Endothelial cell (in vitro differentiated cells): ENCODE results near the gene TIMM22. TPM values are rescaled to one million over a fixed set of nuclear protein-coding genes. Genes with fewer than 3 reads are reported as not detected.

Experiments used
- DNase-seq: peaks from one replicate; pipeline ENCODE4 v3.0.0; 2021; ENCODE audit warnings: low spot score
- H3K27ac Mint-ChIP-seq: one replicate; pipeline ENCODE4 v1.8.0; 2021; ENCODE audit warnings: mixed read lengths, inconsistent platforms; ENCODE audit not compliant: unreplicated experiment
- H3K27me3 Mint-ChIP-seq: one replicate; pipeline ENCODE4 v1.8.0; 2021; ENCODE audit warnings: mild to moderate bottlenecking, moderate library complexity, mixed read lengths, inconsistent platforms; ENCODE audit not compliant: unreplicated experiment
- H3K36me3 Mint-ChIP-seq: one replicate; pipeline ENCODE4 v1.8.0; 2021; ENCODE audit warnings: mild to moderate bottlenecking, low read depth, mixed read lengths, inconsistent platforms; ENCODE audit not compliant: unreplicated experiment
- H3K4me1 Mint-ChIP-seq: one replicate; pipeline ENCODE4 v1.8.0; 2021; ENCODE audit warnings: mild to moderate bottlenecking, mixed read lengths, inconsistent platforms; ENCODE audit not compliant: unreplicated experiment
- H3K4me3 Mint-ChIP-seq: one replicate; pipeline ENCODE4 v1.8.0; 2021; ENCODE audit warnings: mild to moderate bottlenecking, mixed read lengths, inconsistent platforms; ENCODE audit not compliant: unreplicated experiment
- H3K9me3 Mint-ChIP-seq: one replicate; pipeline ENCODE4 v1.8.0; 2021; ENCODE audit warnings: mixed read lengths, inconsistent platforms; ENCODE audit not compliant: unreplicated experiment
- total RNA-seq: library from RNA; stranded (reverse); fragmentation: NEBNext Ultra II Directional; extraction: Animal tissue kit (Norgen Biotek cat#: 25700); gene quantifications from one replicate; pipeline ENCODE4 v1.2.1, GENCODE V29; 2021; ENCODE audit not compliant: unreplicated experiment
- TF ChIP-seq, protein P1 (sequence below): fragments of 200-600 bp; sonication (generic); IDR thresholded peaks from one replicate; pipeline ENCODE4 v1.5.0; 2021; ENCODE audit warnings: antibody characterized with exemption; ENCODE audit not compliant: unreplicated experiment

The TIMM22 gene
- total RNA-seq, 1 donor from 2014 or later = 17.1 TPM

DNA sequence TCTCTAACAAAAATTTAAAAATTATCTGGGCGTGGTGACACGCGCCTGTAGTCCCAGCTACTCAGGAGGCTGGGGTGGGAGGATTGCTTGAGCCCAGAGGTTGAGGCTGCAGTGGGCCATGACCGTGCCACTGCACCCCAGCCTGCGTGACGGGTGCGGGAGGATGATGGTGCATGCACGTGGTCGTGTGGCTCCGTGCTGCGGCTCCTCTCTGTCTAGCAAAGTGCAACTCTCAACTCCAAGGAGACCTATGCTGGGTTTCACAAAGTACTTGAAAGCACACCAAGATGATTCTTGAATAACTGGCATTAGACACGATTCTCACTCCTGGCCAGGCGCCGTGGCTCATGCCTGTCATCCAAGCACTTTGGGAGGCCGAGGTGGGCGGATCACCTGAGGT is 43.2 kb upstream of the TIMM22 start:
- H3K27ac Mint-ChIP-seq = no peak overlapping the region
- H3K27me3 Mint-ChIP-seq = peaks cover 3% of the 10 kb centered on the region
- DNase-seq = no peak
- H3K4me3 Mint-ChIP-seq = no peak overlapping the region
- peaks cover 9% of the 10 kb centered on the region for H3K36me3 Mint-ChIP-seq
- peaks cover 27% of the 10 kb centered on the region for H3K4me1 Mint-ChIP-seq
- TF ChIP-seq, protein P1, sequence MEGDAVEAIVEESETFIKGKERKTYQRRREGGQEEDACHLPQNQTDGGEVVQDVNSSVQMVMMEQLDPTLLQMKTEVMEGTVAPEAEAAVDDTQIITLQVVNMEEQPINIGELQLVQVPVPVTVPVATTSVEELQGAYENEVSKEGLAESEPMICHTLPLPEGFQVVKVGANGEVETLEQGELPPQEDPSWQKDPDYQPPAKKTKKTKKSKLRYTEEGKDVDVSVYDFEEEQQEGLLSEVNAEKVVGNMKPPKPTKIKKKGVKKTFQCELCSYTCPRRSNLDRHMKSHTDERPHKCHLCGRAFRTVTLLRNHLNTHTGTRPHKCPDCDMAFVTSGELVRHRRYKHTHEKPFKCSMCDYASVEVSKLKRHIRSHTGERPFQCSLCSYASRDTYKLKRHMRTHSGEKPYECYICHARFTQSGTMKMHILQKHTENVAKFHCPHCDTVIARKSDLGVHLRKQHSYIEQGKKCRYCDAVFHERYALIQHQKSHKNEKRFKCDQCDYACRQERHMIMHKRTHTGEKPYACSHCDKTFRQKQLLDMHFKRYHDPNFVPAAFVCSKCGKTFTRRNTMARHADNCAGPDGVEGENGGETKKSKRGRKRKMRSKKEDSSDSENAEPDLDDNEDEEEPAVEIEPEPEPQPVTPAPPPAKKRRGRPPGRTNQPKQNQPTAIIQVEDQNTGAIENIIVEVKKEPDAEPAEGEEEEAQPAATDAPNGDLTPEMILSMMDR = no peak
- H3K9me3 Mint-ChIP-seq = no peaks in the 10 kb centered on the region

DNA sequence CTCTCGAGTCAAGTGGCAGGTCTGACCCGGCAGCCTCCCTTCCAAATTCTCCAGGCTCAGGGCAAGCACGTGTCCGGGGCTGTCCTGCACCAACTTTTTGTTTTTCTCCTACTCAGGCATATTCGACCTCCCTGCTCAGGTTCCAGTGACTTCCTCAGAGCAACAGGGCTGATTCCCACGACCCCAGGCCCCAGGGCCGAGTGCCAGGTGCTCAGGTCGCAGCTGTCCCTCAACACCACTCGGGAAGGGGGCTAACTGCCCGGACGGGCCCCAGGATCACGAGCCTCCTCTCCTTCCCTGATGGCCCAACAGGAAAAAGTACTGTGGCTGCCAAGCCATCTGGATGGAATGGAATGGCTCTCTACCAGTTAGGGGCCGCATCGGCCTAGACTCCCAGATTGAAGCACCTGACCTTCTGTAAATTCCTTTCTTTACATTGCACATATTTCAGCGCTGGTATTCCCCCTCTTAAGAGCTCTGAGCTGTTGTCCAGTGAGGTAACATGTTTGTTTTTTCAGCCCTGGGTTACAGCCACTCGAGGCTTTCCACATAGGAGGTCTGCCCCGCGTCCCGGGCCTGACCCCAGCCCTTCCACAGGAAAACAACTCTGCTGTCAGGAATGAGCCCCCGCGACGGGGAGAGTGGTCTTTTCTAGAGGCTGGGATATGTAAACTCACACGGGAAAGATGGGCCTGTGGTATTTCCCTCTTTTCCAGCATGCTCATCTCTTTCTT is 42.3 kb upstream of the TIMM22 start:
- Mint-ChIP-seq H3K27ac (no peak overlapping the region), H3K27me3 (peaks cover 3% of the 10 kb centered on the region), H3K9me3 (no peaks in the 10 kb centered on the region), H3K4me3 (no peak overlapping the region), H3K4me1 (peaks cover 27% of the 10 kb centered on the region), H3K36me3 (peaks cover 9% of the 10 kb centered on the region)
- DNase-seq = no peak
- TF ChIP-seq, protein P1 = no peak

DNA sequence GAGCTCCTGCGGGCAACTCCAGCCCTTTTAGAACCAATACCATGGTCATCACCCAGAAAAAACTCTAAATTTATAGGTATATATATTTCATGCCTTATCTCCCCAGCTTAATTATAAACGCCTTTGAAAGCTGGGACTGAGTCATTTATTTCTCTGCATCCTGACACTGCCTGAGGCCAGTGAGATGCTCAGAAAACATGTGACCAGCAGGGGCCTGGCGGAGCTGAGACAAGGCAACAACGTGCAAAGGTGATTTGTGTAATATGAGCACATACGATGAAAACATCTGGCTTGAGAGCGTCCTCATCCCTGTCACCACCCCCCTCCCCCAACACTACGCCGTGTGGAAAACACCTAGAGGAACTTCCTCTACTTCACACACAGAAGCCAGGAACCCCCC is 40.0 kb upstream of the TIMM22 start:
- H3K36me3 Mint-ChIP-seq = peaks cover 9% of the 10 kb centered on the region

DNA sequence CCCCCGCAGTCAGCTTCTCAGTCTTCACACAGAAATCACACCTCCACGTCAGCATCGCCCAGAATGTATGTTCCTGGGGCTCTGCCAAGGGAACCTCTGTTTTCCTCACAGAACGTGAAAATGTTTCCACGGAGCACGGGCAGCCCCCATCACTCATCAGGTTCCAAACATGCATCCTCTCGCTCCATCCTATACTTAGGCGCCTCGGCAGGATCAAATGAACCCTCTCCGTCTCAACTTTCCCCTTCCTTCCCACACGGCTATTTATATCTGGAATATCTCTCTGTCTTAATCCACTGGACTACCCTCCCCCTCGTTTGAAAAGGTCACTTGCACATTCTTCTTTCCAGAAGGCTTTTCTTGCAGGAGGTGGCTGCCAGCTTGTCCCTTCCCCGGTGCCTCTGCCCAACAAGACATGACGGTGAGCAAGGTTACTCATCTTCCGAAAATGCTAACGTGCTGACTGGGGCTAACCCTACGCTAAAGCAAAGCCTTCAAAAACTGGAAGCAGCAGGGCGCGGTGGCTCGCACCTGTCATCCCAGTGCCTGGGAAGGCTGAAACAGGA is 39.0 kb upstream of the TIMM22 start:
- Mint-ChIP-seq H3K36me3 (peaks cover 9% of the 10 kb centered on the region), H3K4me3 (peak overlapping the region; percentile 5), H3K4me1 (peaks cover 17% of the 10 kb centered on the region), H3K27me3 (peaks cover 7% of the 10 kb centered on the region), H3K9me3 (no peaks in the 10 kb centered on the region), H3K27ac (peak overlapping the region; percentile 7)
- TF ChIP-seq, protein P1 = no peak
- DNase-seq = no peak

More for the DNA sequence above, 40.0 kb upstream of the TIMM22 start:
- Mint-ChIP-seq H3K4me1 (peaks cover 17% of the 10 kb centered on the region), H3K9me3 (no peaks in the 10 kb centered on the region), H3K27me3 (peaks cover 3% of the 10 kb centered on the region), H3K4me3 (no peak overlapping the region), H3K27ac (no peak overlapping the region)
- no peak for DNase-seq
- TF ChIP-seq, protein P1 = no peak
